ENCODE results near the gene CTRL. TPM values are rescaled to one million over a fixed set of nuclear protein-coding genes. Genes with fewer than 3 reads are reported as not detected.

The CTRL gene
- total RNA-seq (2022; extraction: Qiagen RNA extraction): 0.63 to 2.0 TPM (median 1.5 TPM) in 5 replicates

DNA sequence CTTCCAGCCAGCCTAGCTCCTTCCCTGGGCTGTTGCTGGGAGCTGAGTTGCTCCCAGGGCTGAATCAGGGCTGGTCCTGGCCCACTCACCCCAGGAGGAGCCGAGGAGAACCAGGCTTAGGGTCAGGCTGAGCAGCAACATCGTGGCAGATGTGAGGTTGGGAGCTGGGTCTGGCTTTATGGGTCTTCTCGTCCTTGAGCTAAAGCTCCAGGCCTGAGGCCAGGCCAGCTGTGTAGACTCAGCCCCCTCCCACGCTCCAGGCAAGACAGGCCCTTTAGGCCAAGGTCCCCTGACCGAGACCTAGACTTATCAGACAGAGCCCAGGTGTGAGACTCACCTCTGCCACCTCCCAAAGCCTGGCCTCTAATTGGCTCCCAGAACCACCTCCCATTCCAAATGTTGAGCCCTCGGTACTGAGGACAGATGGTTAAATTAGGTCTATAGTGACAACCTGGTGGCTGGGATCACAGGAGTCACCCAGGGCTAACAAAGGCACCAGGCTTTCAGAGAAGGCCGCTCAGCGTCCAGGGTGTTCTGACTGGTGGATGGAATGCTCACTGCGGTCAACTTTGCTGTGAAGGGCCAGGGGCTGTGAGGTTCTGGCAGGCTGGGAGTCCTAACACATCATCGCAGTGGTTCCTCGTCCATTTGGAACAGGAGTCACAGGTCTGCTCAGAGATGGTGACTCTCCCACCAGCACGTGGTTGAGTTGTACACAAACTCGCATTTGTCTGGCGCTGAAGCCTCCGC is at the start of gene CTRL:
TSS of gene CTRL (minus strand) at position 151 of the 750 bp plus-strand sequence. CDS start at position 141, 10 bp downstream.

GRCh38 chr16:67979955-67980678 is 48.5 kb upstream of the CTRL start, which contains the start of gene DPEP3:
Gene DPEP3, minus strand, starts transcription at chr16:67980499. Its CDS starts 119 bp downstream, at chr16:67980380.

DNA sequence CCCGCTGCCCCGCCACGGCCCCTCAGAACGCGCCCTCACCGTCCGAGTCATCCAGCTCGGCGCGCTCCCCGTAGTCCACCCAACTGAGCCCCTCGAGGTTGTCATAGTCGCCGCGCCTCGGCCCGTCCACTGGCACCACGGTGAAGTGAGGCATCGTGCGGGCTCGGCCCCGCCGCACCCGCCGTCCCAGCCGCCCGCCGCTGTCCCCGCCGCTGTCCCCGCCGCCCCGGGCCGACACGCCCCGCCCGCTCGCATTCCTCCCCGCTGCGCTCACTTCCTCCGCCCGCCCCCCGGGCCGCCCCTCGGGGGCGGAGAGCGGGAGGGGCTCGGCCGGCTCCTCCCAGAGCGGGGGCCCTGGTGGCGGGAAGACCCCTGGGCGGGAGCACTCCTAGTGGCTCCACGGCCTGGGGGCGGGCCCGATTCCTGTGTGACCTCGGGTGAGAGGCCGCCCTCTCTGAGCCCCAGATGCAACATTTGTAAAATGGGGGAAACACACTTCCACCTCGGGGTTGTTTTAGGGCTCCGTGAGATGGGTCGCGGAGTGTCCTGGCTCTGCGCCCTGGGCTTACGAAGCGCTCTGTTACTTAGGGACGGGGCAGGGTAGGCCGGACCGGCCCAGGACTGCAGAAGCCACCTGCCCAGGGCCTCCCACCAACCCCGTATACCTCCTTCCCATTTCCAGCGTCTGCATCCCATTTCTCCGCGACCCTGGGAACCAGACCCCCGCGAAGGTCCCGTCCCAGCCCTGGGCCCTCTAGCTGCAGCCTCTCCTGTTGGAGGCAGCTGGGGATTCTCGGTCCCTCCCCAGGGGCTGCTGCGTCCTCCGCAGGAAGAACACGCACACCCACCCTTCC is 37.0 kb upstream of the CTRL start, which contains the start of gene SLC12A4:
TSS of gene SLC12A4 (minus strand) at position 238 of the 854 bp plus-strand sequence. CDS start at position 154, 84 bp downstream.

GRCh38 chr16:67943619-67944504 is 12.2 kb upstream of the CTRL start, which contains the start of gene LCAT:
Gene LCAT, minus strand, starts transcription at chr16:67944120. Its CDS starts 19 bp downstream, at chr16:67944101.

DNA sequence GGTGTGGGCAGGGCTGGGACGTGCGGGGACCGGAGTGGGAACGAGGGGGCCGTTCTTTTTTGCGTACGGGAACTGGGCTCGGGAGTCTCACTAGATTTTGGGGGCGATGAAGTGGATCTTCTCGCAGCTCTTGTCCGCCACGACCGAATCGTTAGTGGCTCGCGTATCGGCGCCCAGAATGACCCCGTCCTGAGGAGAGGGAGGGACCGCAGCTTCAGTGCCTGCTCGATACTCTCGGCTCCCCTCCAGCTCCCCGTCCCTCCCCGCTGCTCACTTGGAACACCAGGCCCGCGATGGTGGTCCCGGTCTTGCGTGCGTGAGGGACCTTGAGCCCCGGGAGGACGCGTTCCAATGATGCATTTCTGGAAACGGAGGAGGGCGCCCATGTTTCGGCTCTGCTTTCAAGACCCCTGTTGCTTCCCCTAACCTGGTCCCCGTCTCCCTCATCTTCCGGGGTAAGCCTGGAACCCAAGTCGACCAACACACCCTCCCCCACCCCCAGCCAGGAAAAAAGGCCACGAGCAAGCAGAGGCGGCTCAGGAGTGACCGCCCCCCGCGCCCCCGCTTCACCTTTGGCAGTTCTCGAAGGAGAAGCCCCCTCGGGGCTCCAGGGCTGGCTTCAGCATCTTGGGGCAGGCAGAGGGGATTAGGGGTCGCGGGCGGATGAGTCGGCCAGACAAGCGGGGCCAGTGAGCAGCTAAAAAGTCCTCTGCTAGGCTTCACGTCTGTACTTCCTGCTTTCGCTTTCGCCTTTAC is 4.6 kb upstream of the CTRL start, which contains the start of gene PSMB10:
TSS of gene PSMB10 (minus strand) at position 727 of the 756 bp plus-strand sequence. CDS start at position 626, 101 bp downstream.

DNA sequence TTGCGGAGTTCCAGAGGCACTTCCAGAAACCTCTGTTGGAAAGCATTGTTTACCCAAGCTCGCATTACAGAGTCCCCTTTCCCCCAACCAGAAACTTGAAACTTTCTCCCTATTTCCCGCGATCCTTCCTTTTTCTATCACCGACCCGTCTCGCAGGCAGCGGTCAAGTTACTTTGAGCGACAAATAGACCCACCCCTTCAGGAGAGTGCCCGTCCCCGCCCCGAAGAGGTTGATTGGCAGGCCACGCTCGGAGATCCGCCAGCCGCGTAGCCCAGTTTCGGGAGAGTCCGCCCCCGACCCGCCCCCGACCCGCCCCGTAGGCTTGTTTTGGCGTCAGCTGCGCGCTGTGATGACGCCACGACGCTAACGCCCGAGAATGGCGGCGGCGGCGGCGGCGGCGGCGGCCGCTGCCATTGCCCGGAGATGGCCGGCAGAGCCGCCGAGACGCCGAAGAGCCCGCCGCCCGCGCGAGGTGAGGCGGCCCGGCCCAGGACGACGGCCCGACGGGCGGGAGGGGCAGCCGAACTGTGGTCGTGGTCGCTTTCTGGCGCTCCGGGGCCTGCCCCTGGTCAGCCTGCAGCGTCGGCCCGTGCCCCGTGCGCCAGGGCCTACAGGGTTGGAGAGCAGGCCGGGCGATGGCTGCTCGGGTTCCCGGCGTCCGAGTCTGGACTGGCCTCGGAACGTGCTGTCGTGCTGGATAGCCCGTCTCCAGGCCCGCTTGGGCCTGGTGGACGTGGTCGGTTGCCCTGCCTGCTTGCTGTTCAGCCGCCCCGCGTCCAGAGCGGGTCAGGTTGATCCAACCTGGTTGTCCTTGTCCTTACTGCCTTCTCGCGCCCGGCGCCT is 38.5 kb downstream of the CTRL start, which contains the start of gene PSKH1:
TSS of gene PSKH1 (plus strand) at position 356 of the 844 bp plus-strand sequence. CDS start 15,496 bp downstream, outside the sequence.

DNA sequence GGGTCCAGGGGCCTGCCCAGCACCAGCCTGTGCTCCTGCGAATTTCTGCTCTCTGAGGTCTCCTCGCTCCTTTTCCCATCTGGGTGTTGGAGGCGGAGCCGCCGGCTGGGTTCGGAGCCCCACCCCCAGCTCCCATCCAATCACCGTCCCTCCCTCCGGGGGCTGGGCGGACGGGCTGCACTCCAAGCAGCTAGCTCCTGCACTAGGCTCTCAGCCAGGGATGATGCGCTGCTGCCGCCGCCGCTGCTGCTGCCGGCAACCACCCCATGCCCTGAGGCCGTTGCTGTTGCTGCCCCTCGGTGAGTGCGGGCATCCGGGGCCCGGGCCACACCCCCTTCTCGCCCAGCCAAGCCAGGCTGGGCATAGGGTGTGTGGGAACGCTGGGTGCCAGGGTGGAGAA is 47.0 kb downstream of the CTRL start, which contains the start of gene NRN1L:
TSS of gene NRN1L (plus strand) at position 202 of the 400 bp plus-strand sequence. CDS start at position 221, 19 bp downstream.

Other genes with a start within 250 kb of the CTRL start
- 14.3 to 17.7 TPM (median 16.4 TPM) in 5 replicates for gene GFOD2, start 212.5 kb downstream of the CTRL start, total RNA-seq (2022; extraction: Qiagen RNA extraction)
- gene RANBP10, start 125.3 kb downstream of the CTRL start, total RNA-seq (2022; extraction: Qiagen RNA extraction): 6.6 to 10.3 TPM (median 9.8 TPM) in 5 replicates
- 0.25 to 0.67 TPM (median 0.52 TPM) in 5 replicates for gene TSNAXIP1, start 125.0 kb downstream of the CTRL start, total RNA-seq (2022; extraction: Qiagen RNA extraction)
- 26.2 to 39.1 TPM (median 37.6 TPM) in 5 replicates for gene THAP11, start 89.5 kb downstream of the CTRL start, total RNA-seq (2022; extraction: Qiagen RNA extraction)
- gene NUTF2, start 84.9 kb downstream of the CTRL start, total RNA-seq (2022; extraction: Qiagen RNA extraction): 240 to 275 TPM (median 248 TPM) in 5 replicates
- 19.9 to 28.0 TPM (median 26.0 TPM) in 5 replicates for gene CENPT, start 84.2 kb downstream of the CTRL start, total RNA-seq (2022; extraction: Qiagen RNA extraction)
- 42.2 to 69.2 TPM (median 59.8 TPM) in 5 replicates for gene EDC4, start 58.8 kb downstream of the CTRL start, total RNA-seq (2022; extraction: Qiagen RNA extraction)
- gene NRN1L, start 47.0 kb downstream of the CTRL start, total RNA-seq (2022; extraction: Qiagen RNA extraction): 0.29 to 0.32 TPM in 2 of 5 replicates, not detected in the others
- gene PSKH1, start 38.6 kb downstream of the CTRL start, total RNA-seq (2022; extraction: Qiagen RNA extraction): 10.6 to 16.1 TPM (median 14.7 TPM) in 5 replicates
- 37.3 to 47.5 TPM (median 39.7 TPM) in 5 replicates for gene PSMB10, start 5.0 kb upstream of the CTRL start, total RNA-seq (2022; extraction: Qiagen RNA extraction)
- 5.3 to 11.1 TPM (median 11.0 TPM) in 5 replicates for gene LCAT, start 12.3 kb upstream of the CTRL start, total RNA-seq (2022; extraction: Qiagen RNA extraction)
- 14.8 to 35.2 TPM (median 27.8 TPM) in 5 replicates for gene SLC12A4, start 36.8 kb upstream of the CTRL start, total RNA-seq (2022; extraction: Qiagen RNA extraction)
- not detected in 5 replicates for gene DPEP3, start 48.6 kb upstream of the CTRL start, total RNA-seq (2022; extraction: Qiagen RNA extraction)
- not detected in 5 replicates for gene DPEP2, start 67.6 kb upstream of the CTRL start, total RNA-seq (2022; extraction: Qiagen RNA extraction)
- gene DPEP2NB, start 84.0 kb upstream of the CTRL start, total RNA-seq (2022; extraction: Qiagen RNA extraction): not detected in 5 replicates
- 17.1 to 18.0 TPM (median 17.3 TPM) in 5 replicates for gene DDX28, start 91.4 kb upstream of the CTRL start, total RNA-seq (2022; extraction: Qiagen RNA extraction)
- gene DUS2, start 91.4 kb upstream of the CTRL start, total RNA-seq (2022; extraction: Qiagen RNA extraction): 16.3 to 17.5 TPM (median 17.3 TPM) in 5 replicates
- gene NFATC3, start 153.5 kb upstream of the CTRL start, total RNA-seq (2022; extraction: Qiagen RNA extraction): 12.0 to 17.9 TPM (median 16.5 TPM) in 5 replicates